ENCODE data around the gene GCNT1.

- TF ChIP-seq POLR2A (IDR thresholded peaks at IDR 0.05; ENCODE audit: low read length) = no peak
- TF ChIP-seq GATA1 (IDR thresholded peaks at IDR 0.05; ENCODE audit: low read depth, low read length) = no peak
These were observed 6.7 kb downstream of the GCNT1 start for GRCh38 chr9:76465442-76466298.
